ENCODE data around the gene MYL6.

- TF ChIP-seq CTCF (IDR thresholded peaks at IDR 0.05) (no peak), POLR2A (IDR thresholded peaks at IDR 0.05) (peak; percentile 89 to 95)
Measured at GRCh38 chr12:56158926-56159461, 835 bp downstream of the MYL6 start.

Data from thyroid gland (tissue), 4 donors.